Progenitor cell of endocrine pancreas (in vitro differentiated cells): ENCODE measurements around the gene STARD3. TPM values are rescaled to one million over a fixed set of nuclear protein-coding genes. Genes with fewer than 3 reads are reported as not detected.
A peak's percentile ranks its signal among the peaks of the same experiment; 100 is the strongest.

Experiments
- DNase-seq: peaks from one replicate; pipeline ENCODE4 v3.0.0; 2021; ENCODE audit warnings: low spot score; ENCODE audit not compliant: unreplicated experiment
- H3K27ac Mint-ChIP-seq: 2 replicates; pipeline ENCODE4 v1.8.0; 2021; ENCODE audit warnings: mild to moderate bottlenecking, moderate library complexity, mixed read lengths
- H3K27me3 Mint-ChIP-seq: 2 replicates; pipeline ENCODE4 v1.8.0; 2021; ENCODE audit warnings: mixed read lengths
- H3K36me3 Mint-ChIP-seq: 2 replicates; pipeline ENCODE4 v1.8.0; 2022; ENCODE audit warnings: mixed read lengths; ENCODE audit not compliant: insufficient read depth
- H3K4me1 Mint-ChIP-seq: 2 replicates; pipeline ENCODE4 v1.8.0; 2021; ENCODE audit warnings: low read depth, mixed read lengths
- H3K4me3 Mint-ChIP-seq: 2 replicates; pipeline ENCODE4 v1.8.0; 2021; ENCODE audit warnings: low read depth, mild to moderate bottlenecking, moderate library complexity, mixed read lengths
- H3K9me3 Mint-ChIP-seq: 2 replicates; pipeline ENCODE4 v1.8.0; 2021; ENCODE audit warnings: low read depth, mixed read lengths
- CTCF ChIP-seq: fragments of 200-600 bp; sonication (generic); IDR thresholded peaks from one replicate; pipeline ENCODE4 v1.5.0; 2021; ENCODE audit warnings: antibody characterized with exemption, mild to moderate bottlenecking; ENCODE audit not compliant: unreplicated experiment
- total RNA-seq: library from RNA; stranded (reverse); gene quantifications from 2 replicates; pipeline ENCODE4 v1.2.1, GENCODE V29; 2021

Gene STARD3
- total RNA-seq, 1 donor from 2014 or later: 57.0 TPM

- no peaks in the 10 kb centered on the region for H3K27me3 Mint-ChIP-seq
- TF ChIP-seq CTCF: no peak
- no peak overlapping the region for H3K27ac Mint-ChIP-seq
- H3K4me3 Mint-ChIP-seq: no peak overlapping the region
- no peaks in the 10 kb centered on the region for H3K9me3 Mint-ChIP-seq
- peaks cover 11% of the 10 kb centered on the region for H3K4me1 Mint-ChIP-seq
- peaks cover 17% of the 10 kb centered on the region for H3K36me3 Mint-ChIP-seq
- no peak for DNase-seq
These were observed 47.6 kb downstream of the STARD3 start for GRCh38 chr17:39684369-39685192.

- no peaks in the 10 kb centered on the region for H3K27me3 Mint-ChIP-seq
- peaks cover 13% of the 10 kb centered on the region for H3K36me3 Mint-ChIP-seq
- no peak for DNase-seq
- no peaks in the 10 kb centered on the region for H3K9me3 Mint-ChIP-seq
- TF ChIP-seq CTCF: no peak
- peaks cover 11% of the 10 kb centered on the region for H3K4me1 Mint-ChIP-seq
- no peak overlapping the region for H3K27ac Mint-ChIP-seq
- peak overlapping the region; percentile 97 for H3K4me3 Mint-ChIP-seq
These were observed 50.2 kb downstream of the STARD3 start for GRCh38 chr17:39687101-39687545.

DNA sequence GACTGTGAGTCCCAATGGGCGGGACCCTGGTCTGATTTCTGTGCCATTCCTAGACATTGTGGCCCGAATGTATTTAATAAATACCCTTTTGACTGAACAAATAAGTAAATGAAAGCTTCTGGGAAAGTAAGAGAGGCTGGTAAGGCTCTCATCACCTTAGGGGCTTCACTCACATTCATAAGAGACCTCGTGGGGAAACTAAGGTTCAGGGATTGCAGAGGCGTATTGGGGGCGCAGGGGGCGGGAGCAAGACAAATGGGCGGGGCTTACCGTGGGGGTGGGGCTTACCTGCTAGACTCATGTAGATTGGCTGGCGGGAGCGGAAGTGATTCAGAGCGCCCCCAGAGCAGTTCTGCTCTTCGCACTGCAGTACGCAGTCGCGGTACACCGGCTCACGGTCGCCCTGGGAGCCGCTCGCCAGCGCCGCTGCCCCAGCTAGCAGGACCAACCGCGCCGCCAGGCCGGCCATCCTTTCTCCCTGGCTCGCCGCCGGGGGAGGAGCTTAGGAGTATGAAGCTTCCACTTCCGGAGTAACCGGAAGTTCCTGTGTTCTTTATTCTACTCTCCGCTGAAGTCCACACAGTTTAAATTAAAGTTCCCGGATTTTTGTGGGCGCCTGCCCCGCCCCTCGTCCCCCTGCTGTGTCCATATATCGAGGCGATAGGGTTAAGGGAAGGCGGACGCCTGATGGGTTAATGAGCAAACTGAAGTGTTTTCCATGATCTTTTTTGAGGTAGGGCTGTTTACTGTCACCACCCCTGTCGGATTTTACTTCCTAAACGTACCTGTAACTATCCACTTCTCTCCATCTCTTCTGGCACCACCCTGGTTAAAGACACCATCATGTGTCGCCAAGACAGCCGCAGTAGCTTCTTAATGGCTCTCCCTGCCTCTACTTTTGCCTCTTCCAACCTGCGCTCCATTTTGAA lies 50.9 kb downstream of the STARD3 start, which contains the start of gene PGAP3:
Gene PGAP3, minus strand, starts transcription at position 512 of the 929 bp plus-strand sequence. Its CDS starts 43 bp downstream, at position 469.
- no peak for TF ChIP-seq CTCF
- Mint-ChIP-seq H3K9me3 (no peaks in the 10 kb centered on the region), H3K27ac (peak within 1 kb of the TSS; percentile 97), H3K4me3 (peak within 1 kb of the TSS; percentile 97), H3K27me3 (no peaks in the 10 kb centered on the region), H3K36me3 (peaks cover 13% of the 10 kb centered on the region), H3K4me1 (peaks cover 11% of the 10 kb centered on the region)
- DNase-seq: peak; percentile 71

DNA sequence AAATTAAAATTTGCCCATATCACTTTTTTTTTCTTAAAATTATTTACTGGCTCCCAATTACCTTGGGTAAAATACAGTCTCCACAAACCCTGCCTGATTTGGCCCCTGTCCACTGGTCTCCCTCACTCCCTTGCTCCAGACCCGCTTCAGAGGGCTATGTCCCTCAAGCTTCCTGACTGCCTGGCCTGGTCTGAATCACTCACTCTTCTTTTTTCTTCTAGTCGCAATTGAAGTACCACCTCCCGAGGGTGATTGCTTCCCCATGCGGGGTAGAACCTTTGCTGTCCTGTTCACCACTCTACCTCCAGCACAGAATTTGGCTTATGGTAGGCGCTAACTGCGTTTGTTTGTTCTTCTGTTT lies 51.5 kb downstream of the STARD3 start:
- Mint-ChIP-seq H3K4me1 (peaks cover 11% of the 10 kb centered on the region), H3K9me3 (no peaks in the 10 kb centered on the region), H3K36me3 (peaks cover 7% of the 10 kb centered on the region), H3K27me3 (no peaks in the 10 kb centered on the region), H3K4me3 (peak overlapping the region; percentile 97), H3K27ac (peak overlapping the region; percentile 97)
- DNase-seq: no peak
- TF ChIP-seq CTCF: no peak

DNA sequence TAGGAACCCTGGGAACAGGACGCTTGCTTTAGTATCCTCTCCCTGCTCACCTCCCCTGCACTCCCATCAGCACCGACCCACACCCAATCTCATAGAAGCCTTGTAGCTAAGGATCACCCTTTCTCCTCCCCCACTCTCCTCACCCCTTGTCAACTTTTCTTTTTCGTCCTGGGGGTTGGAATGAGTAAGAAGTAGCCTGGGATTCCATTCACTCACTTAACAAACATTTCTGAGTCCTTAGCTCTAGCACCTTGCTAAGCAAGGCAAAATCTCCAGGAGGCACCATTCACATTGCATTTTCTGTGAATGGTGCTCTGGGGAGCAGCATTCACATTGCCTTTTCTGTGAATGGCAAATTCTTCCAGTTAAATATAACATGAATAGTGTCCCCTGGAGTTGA lies 52.0 kb downstream of the STARD3 start:
- Mint-ChIP-seq H3K4me1 (peaks cover 11% of the 10 kb centered on the region), H3K4me3 (peak overlapping the region; percentile 97), H3K27me3 (no peaks in the 10 kb centered on the region), H3K36me3 (peaks cover 7% of the 10 kb centered on the region), H3K9me3 (no peaks in the 10 kb centered on the region), H3K27ac (peak overlapping the region; percentile 97)
- no peak for TF ChIP-seq CTCF
- DNase-seq: no peak
